Brain microvascular endothelial cell (primary cell): Measurements from ENCODE around the gene CFAP65.

Source experiments
- DNase-seq: peaks from one replicate; pipeline ENCODE4 v3.0.0-alpha.2; 2020
- H3K27ac ChIP-seq: fragments of 250-450 bp; sonication (Bioruptor Pico); 2 replicates; pipeline ENCODE4 v1.5.1; 2020; ENCODE audit warnings: mild to moderate bottlenecking, moderate library complexity
- H3K27me3 ChIP-seq: fragments of 250-450 bp; sonication (Bioruptor Pico); replicated peaks from 2 replicates; pipeline ENCODE4 v1.5.1; 2020; ENCODE audit warnings: mild to moderate bottlenecking
- H3K36me3 ChIP-seq: fragments of 250-450 bp; sonication (Bioruptor Pico); replicated peaks from 2 replicates; pipeline ENCODE4 v1.5.1; 2020; ENCODE audit warnings: mild to moderate bottlenecking
- H3K4me3 ChIP-seq: 2 replicates; pipeline ENCODE4 v1.5.1; 2011; ENCODE audit warnings: low read depth, mild to moderate bottlenecking, control low read depth, low read length, moderate library complexity
- CTCF ChIP-seq: IDR thresholded peaks from 2 replicates; pipeline ENCODE4 v1.5.1; 2011; ENCODE audit warnings: low read depth, mild to moderate bottlenecking, moderate library complexity, low read length, control low read depth, inconsistent platforms; ENCODE audit errors: missing control alignments
- in situ Hi-C: cut with HindIII; loops from 2 replicates; pipeline ENCODE4 v1.10.0; 2017; ENCODE audit warnings: low sequenced_read_pairs, low pct_ligation_motif_present

CFAP65 gene

DNA sequence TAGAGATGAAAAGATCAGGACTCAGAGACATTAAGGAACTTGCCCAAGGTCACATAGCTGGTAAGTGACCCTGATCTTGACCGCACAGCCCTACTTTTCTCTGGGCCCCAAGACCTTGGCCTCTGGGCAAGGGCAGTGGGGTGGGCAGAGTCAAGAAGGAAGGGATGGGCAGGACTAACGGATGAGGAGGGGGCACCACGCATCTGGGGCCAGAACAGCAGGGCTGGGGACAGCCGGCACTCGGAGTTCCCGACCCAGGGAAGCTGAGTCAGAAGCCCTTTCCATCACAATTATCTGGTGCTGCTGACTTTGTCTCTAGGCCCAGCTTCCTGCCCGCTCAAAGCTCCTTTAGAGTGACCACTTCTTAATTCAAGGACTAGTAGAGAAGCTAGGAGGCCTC is 14.4 kb downstream of the CFAP65 start:
- Histone ChIP-seq H3K27me3 (peaks cover 2% of the 10 kb centered on the region), H3K4me3 (no peak overlapping the region), H3K36me3 (no peaks in the 10 kb centered on the region), H3K27ac (no peak overlapping the region)
- TF ChIP-seq CTCF: no peak
- DNase-seq: no peak
- in situ Hi-C loops: no loop called here

- no peak for TF ChIP-seq CTCF
- peaks cover 2% of the 10 kb centered on the region for H3K27me3 ChIP-seq
- DNase-seq: no peak
Observed at GRCh38 chr2:219025637-219026585, 15.4 kb downstream of the CFAP65 start.

DNA sequence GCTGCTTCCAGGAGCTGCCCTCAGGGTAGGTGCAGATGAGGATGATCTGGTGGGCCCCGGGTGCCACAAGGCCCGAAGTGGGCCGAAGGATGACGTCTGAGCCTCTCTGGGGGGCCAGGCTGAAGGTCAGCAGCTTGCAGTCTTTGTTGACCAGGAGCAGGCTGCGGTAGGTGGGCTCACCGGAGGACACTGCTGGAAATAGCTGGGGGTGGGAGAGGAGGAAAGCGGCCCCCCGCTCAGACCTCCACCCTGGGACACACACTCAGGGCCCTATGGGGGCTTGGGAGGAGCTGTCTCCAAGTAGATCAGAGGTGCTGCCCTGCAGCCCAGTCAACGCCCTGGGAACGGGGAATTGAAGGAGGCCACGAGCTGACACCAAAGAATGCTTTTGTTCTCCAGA is 17.3 kb downstream of the CFAP65 start:
- in situ Hi-C loops: no loop called here
- no peak overlapping the region for H3K27ac ChIP-seq
- DNase-seq: no peak
- no peak overlapping the region for H3K4me3 ChIP-seq
- no peaks in the 10 kb centered on the region for H3K36me3 ChIP-seq
- peaks cover 2% of the 10 kb centered on the region for H3K27me3 ChIP-seq
- TF ChIP-seq CTCF: no peak

More at GRCh38 chr2:219025637-219026585, 15.4 kb downstream of the CFAP65 start:
- in situ Hi-C loops: no loop called here
- H3K4me3 ChIP-seq: no peak overlapping the region
- no peak overlapping the region for H3K27ac ChIP-seq
- no peaks in the 10 kb centered on the region for H3K36me3 ChIP-seq

DNA sequence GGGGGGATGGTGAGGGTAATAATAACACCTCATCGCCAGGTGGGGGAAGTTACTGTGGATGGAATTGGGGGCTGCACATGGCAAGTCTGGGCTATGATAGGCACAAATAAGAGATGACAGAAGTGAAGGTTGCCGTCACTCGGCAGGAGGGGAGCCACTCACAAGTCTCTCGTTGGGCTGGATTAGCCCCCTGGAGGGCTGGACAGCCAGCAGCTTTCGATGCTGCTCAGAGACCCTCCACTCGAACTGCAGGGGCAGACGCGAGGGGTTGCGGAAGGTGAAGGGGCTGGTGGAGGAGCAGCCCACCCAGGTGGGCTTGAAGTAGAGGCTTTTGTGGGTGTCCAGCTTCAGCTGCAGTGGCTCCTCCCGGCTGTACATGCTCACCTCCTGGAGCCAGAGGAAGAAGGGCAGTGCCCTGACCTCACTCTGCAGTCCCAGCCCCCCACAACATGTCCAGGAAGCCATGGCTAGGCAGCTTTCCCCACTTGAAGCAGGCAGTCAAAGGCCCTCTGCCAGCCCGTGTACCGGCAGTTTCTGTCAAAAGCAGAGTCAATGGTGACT is 18.2 kb downstream of the CFAP65 start:
- no peak for TF ChIP-seq CTCF
- H3K27me3 ChIP-seq: peaks cover 2% of the 10 kb centered on the region
- DNase-seq: no peak
- H3K36me3 ChIP-seq: no peaks in the 10 kb centered on the region
- no peak overlapping the region for H3K27ac ChIP-seq
- in situ Hi-C loops: no loop called here
- H3K4me3 ChIP-seq: no peak overlapping the region

DNA sequence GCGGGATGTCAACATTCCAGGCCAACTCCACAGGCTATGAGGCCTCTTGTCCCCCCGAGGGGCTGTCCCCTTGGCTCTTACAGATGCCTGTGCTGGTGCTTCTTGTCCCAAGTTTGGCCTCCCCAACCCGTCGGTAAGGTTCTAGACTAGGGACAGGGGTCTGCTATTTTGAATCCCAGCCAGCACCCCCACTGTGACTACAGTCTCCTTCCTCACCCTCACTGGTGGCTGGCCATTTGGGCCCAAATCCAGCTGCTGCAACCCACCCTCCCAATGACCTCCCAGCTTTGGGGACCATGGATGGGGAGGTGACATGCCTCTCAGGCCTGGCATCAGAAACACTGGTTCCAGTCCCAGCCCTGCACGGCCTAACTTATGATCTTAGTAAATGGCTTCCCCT is 18.7 kb downstream of the CFAP65 start:
- H3K4me3 ChIP-seq: no peak overlapping the region
- H3K27me3 ChIP-seq: peaks cover 2% of the 10 kb centered on the region
- TF ChIP-seq CTCF: no peak
- no peak for DNase-seq
- no peaks in the 10 kb centered on the region for H3K36me3 ChIP-seq
- in situ Hi-C loops: no loop called here
- H3K27ac ChIP-seq: no peak overlapping the region
